Measurements from ENCODE around the gene IL1R1. TPM values are rescaled to one million over a fixed set of nuclear protein-coding genes. Genes with fewer than 3 reads are reported as not detected.

The IL1R1 gene
- total RNA-seq, 1 donor, result 150 TPM

DNA sequence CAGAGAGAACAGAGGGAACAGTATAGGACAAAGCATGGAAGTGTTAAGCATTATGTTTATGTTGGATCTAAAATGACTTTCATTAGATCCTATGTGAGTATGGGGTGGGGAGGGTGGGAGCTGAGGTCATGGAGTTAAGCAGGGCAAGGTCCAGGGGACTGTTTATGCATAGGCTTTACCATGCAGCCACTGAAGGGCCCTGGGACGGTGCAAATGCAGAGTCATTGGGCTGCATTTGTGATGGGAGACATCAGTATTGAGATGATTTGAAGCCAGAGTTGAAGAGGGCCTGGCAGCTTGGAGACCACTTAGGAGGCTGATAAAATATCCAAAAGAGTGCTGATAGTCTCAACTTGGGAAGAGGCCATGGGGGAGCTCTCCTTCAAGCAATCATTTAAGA is 66.9 kb downstream of the IL1R1 start:
- no peak for DNase-seq (ENCODE audit: low read depth)
- TF ChIP-seq, protein P1, sequence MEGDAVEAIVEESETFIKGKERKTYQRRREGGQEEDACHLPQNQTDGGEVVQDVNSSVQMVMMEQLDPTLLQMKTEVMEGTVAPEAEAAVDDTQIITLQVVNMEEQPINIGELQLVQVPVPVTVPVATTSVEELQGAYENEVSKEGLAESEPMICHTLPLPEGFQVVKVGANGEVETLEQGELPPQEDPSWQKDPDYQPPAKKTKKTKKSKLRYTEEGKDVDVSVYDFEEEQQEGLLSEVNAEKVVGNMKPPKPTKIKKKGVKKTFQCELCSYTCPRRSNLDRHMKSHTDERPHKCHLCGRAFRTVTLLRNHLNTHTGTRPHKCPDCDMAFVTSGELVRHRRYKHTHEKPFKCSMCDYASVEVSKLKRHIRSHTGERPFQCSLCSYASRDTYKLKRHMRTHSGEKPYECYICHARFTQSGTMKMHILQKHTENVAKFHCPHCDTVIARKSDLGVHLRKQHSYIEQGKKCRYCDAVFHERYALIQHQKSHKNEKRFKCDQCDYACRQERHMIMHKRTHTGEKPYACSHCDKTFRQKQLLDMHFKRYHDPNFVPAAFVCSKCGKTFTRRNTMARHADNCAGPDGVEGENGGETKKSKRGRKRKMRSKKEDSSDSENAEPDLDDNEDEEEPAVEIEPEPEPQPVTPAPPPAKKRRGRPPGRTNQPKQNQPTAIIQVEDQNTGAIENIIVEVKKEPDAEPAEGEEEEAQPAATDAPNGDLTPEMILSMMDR (IDR thresholded peaks at IDR 0.05; ENCODE audit: insufficient read depth, low read length), result no peak
- no peak overlapping the region for H3K4me3 ChIP-seq (ENCODE audit: low read depth, low read length)

DNA sequence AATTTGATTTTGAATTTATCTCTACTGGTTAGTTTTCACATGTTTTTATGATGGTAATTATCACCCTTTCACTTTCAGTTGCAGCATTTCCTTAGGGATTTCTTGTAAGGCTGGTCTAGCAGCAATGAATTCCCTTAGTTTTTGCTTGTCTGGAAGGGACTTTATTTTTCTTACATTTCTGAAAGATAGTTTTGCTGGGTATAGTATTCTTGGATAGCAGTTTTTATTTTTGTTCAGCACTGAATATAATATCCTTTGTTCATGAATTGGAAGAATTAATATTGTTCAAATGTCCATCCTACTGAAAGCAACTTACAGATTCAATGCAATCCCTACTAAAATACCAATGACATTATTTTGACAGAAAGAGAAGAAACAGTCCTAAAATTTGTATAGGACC is 74.5 kb downstream of the IL1R1 start:
- TF ChIP-seq, protein P1 (IDR thresholded peaks at IDR 0.05; ENCODE audit: insufficient read depth, low read length), result no peak
- no peak for DNase-seq (ENCODE audit: low read depth)
- no peak overlapping the region for H3K4me3 ChIP-seq (ENCODE audit: low read depth, low read length)

DNA sequence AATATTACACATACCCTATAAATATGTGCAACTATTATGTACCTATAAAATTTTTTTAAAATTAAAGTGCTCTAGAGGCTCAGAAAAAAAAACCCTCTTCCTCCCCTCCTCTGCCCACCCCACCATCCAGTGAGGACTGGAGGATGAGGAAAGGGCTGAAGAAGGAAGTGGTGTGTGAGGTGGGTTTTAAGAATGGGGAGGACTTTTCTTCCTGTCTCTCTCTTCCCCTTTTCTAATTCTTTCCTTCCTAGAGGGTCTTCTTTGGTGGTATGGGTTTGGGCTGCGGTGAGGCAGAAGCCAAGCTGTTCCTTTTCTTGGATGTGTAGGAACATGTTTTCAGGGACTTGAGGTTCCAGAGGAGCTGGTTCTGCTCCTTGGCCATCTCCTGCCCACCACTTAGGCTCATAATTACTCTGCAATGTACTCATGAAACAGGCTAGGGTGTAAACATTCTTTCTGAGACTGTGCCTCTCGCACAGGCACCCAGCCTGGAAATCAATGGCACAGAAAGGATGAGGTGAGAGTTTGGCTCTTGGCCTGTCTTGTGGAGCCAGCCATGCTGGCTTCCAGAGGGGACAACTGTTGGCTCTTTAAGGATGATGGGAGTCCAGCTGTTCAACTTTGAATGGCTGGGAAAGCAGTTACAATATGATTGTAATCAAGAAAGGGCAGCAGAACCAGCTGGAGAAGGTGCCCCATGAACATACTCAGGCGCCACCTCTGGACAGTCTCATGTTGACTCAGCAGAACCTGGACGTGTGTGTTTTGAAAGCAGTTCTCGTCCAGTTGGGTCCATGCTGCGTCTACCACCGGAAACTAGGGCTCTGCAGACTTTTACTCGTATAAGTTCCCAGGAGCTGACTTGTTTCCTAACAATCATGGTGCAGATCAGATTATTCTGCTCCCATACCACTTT is 82.5 kb downstream of the IL1R1 start:
- TF ChIP-seq, protein P1 (IDR thresholded peaks at IDR 0.05; ENCODE audit: insufficient read depth, low read length), result no peak
- no peak overlapping the region for H3K4me3 ChIP-seq (ENCODE audit: low read depth, low read length)
- DNase-seq (ENCODE audit: low read depth), result no peak

DNA sequence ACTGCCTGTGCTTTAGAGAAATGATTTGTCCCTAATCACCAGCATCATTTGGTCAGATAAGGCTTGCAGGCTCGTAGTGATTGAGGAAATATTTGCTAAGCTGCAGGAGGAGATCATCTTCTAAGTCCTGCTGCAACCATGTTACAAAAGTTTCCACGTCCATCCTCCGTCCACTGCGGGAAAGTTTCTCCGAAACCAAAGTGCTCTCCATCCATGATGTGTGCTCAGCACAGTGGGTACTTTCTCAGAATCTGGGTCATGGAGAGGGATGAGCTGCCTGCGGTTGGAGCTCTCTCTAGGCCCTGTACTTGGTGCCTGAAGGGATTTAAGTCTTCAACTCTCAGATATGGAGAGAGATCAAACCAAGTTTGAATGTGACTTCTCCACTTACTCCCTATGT is 83.6 kb downstream of the IL1R1 start:
- DNase-seq (ENCODE audit: low read depth), result no peak
- TF ChIP-seq, protein P1 (IDR thresholded peaks at IDR 0.05; ENCODE audit: insufficient read depth, low read length), result no peak
- H3K4me3 ChIP-seq (ENCODE audit: low read depth, low read length), result no peak overlapping the region

DNA sequence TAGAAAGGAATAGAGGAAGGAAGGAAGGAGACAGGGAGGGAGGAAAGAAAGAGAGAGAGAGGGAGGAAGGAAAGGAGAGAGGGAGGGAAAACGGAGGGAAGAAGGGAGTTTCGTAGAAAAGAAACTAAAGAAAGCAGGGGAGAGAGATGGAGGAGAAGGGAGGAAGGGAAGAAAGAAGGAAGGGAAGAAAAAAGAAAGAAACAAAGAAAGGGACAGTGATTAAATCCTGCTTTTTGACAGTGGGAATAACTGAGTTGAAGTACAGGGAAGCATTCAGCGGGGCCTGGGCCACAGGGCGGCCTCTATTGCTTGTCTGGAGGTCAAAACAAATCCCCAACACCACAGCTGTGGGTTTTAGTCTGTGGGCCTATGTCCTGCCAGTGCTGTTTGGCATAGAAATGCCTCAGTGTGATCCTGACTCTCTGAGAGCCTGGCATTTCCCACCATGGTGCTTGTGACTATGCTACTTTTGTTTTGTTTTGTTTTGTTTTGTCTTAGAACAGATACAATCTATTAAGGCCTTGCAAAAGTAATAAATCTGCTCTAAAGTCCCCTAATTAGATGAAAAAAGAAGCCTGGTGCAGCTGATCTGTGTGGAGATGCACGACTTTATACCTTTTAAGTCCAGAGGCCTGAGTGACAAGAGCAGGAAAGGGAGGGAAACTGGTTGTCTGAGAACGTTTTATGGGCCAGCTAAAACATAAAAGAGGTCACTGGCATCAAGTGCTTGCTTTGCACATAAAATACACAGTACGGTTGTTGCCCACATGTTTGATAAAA is 84.3 kb downstream of the IL1R1 start:
- TF ChIP-seq, protein P1 (IDR thresholded peaks at IDR 0.05; ENCODE audit: insufficient read depth, low read length), result no peak
- H3K4me3 ChIP-seq (ENCODE audit: low read depth, low read length), result no peak overlapping the region
- peak; percentile 24 for DNase-seq (ENCODE audit: low read depth)

DNA sequence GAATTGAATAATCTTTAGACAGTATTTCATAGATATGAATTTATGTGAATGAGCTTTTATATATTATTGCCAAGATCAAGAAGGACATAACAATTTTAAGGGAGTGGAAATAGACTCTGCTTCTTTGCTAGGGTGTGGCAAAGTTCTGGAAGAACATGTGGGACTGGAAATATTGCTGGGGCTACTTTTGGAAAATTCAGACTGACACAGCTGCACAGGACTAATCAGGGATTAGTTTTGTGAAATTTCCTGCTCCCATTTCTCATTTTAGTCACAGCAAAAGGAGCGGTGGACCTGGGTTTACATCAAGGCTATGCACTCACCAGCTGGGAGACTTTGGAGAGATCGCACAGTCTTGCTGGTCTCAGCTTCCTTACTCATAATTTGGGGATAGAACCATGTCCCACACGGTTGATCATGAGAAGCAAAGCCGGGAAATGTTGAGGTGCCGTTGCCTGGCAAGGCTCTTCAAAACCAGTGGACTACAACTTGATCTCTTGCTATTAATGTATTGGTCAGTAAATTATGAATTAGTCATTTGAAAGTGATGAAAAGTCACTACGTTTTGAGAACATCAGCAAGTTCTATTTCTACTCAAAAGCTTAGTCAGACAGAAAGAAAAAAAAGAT is 86.7 kb downstream of the IL1R1 start:
- no peak overlapping the region for H3K4me3 ChIP-seq (ENCODE audit: low read depth, low read length)
- DNase-seq (ENCODE audit: low read depth), result peak; percentile 11
- TF ChIP-seq, protein P1 (IDR thresholded peaks at IDR 0.05; ENCODE audit: insufficient read depth, low read length), result no peak

Other genes with a start within 250 kb of the IL1R1 start
- 0.57 and 0.81 TPM in 2 replicates for gene IL1R2, start 150.8 kb upstream of the IL1R1 start, total RNA-seq (ENCODE audit: low replicate concordance)
- gene IL1RL2, start 44.3 kb downstream of the IL1R1 start, total RNA-seq (ENCODE audit: low replicate concordance), result 1.7 and 9.8 TPM in 2 replicates
- 4.9 and 8.2 TPM in 2 replicates for gene IL1RL1, start 168.8 kb downstream of the IL1R1 start, total RNA-seq (ENCODE audit: low replicate concordance)
- 4.7 and 6.8 TPM in 2 replicates for gene IL18R1, start 213.1 kb downstream of the IL1R1 start, total RNA-seq (ENCODE audit: low replicate concordance)

Data from fibroblast of the aortic adventitia (primary cell).